Measurements from ENCODE around the gene UVRAG.

- TF ChIP-seq POLR2A (IDR thresholded peaks at IDR 0.05; ENCODE audit: low read depth, low read length) (no peak), RFX5 (IDR thresholded peaks at IDR 0.05; ENCODE audit: low read depth, low read length) (no peak), CTCF (conservative IDR thresholded peaks at IDR 0.05; ENCODE audit: low read depth, low read length) (no peak), USF2 (IDR thresholded peaks at IDR 0.05; ENCODE audit: low read depth, low read length) (no peak)
These were observed 2.4 kb upstream of the UVRAG start for GRCh38 chr11:75812542-75813040.

Measured in IMR-90 (cell line).